Uterus (tissue), 4 donors: ENCODE results near the gene ESRRG. TPM values are rescaled to one million over a fixed set of nuclear protein-coding genes. Genes with fewer than 3 reads are reported as not detected.

Experiments
- DNase-seq, 2 donors: peaks; one replicate each; pipeline ENCODE4 v3.0.0-alpha.2; 2019 to 2020
- H3K27ac ChIP-seq, 2 donors: fragments of 200-600 bp; sonication (generic); 1 replicate in 1 of 2; 2 replicates in 1 of 2; pipeline ENCODE4 v1.5.1; 2016 to 2018
- H3K27me3 ChIP-seq, 2 donors: fragments of 200-600 bp; sonication (generic); one replicate each; pipeline ENCODE4 v1.5.1; 2018 to 2019; ENCODE audit warnings: control low read depth in 1 of 2
- H3K36me3 ChIP-seq, 2 donors: fragments of 200-600 bp; sonication (generic); one replicate each; pipeline ENCODE4 v1.5.1; 2019; ENCODE audit warnings: control low read depth in 1 of 2
- H3K4me1 ChIP-seq, 2 donors: fragments of 200-600 bp; sonication (generic); one replicate each; pipeline ENCODE4 v1.5.1; 2018 to 2019; ENCODE audit warnings: control low read depth in 1 of 2
- H3K4me3 ChIP-seq, 2 donors: fragments of 200-600 bp; sonication (generic); 1 replicate in 1 of 2; 2 replicates in 1 of 2; pipeline ENCODE4 v1.5.1; 2018 to 2019; ENCODE audit warnings: mild to moderate bottlenecking in 1 of 2
- H3K9me3 ChIP-seq, 2 donors: fragments of 200-600 bp; sonication (generic); one replicate each; pipeline ENCODE4 v1.5.1; 2019; ENCODE audit warnings: control low read depth in 1 of 2
- POLR2A ChIP-seq, 2 donors: fragments of 450-650 bp; IDR thresholded peaks; one replicate each; pipeline ENCODE4 v1.6.1; 2016; ENCODE audit warnings: antibody characterized with exemption in 2 of 2, mild to moderate bottlenecking in 1 of 2, moderate library complexity in 1 of 2
- intact Hi-C: fragments of 100-400 bp; cut with DNase I; formaldehyde crosslinking; loops from one replicate; pipeline ENCODE4 v1.15.1; 2023; ENCODE audit warnings: low total_unique reads
- total RNA-seq, 4 donors: library from RNA; depleted of rRNA in 3 of 4; stranded (reverse); fragments of >200 nt in 3 of 4; gene quantifications; one replicate each; pipeline versions ENCODE4 v1.1.0 to v1.2.4, GENCODE V29; 2014 to 2023
- TF ChIP-seq, protein P1 (sequence below), 4 experiments: fragments of 200-600 bp in 2 of 4; fragments of 450-650 bp in 2 of 4; sonication (generic) in 2 of 4; IDR thresholded peaks; one replicate each; pipeline ENCODE4 v1.5.1; 2016 to 2019; ENCODE audit warnings: antibody characterized with exemption in 4 of 4, mild to moderate bottlenecking in 2 of 4, moderate library complexity in 1 of 4
- donor health status: DM: yes; HTN: yes; CAD: no.

The ESRRG gene
- total RNA-seq, 4 donors from 2014 or later: 0.21 to 14.6 (median 0.29) TPM; not detected in 1

DNA sequence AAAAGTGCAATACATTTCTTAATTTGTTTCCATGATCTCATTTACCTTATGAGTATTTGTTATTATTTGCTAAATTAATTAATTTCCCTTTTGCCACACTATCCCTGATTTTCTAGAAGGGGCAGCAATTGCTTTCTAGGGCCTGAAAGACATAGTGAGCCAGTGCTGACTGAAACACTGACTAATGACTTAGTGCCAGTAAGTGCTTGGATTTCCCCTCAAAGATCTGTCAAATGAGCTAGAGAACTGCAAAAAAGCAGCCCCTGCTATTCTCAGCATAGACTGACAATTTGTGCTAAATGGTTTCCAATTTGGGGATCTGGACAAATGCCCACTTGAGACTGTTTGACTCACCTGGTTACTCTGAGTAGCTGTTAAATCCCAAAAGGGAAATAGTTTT lies 264.4 kb downstream of the ESRRG start:
- Histone ChIP-seq H3K9me3 (no peaks in the 10 kb centered on the region), H3K27me3 (no peaks in the 10 kb centered on the region), H3K4me1 (no peaks in the 10 kb centered on the region), H3K36me3 (no peaks in the 10 kb centered on the region), H3K27ac (no peak overlapping the region), H3K4me3 (no peak overlapping the region)
- no peak for DNase-seq
- no peak for TF ChIP-seq POLR2A (IDR thresholded peaks at IDR 0.05)
- TF ChIP-seq, protein P1, sequence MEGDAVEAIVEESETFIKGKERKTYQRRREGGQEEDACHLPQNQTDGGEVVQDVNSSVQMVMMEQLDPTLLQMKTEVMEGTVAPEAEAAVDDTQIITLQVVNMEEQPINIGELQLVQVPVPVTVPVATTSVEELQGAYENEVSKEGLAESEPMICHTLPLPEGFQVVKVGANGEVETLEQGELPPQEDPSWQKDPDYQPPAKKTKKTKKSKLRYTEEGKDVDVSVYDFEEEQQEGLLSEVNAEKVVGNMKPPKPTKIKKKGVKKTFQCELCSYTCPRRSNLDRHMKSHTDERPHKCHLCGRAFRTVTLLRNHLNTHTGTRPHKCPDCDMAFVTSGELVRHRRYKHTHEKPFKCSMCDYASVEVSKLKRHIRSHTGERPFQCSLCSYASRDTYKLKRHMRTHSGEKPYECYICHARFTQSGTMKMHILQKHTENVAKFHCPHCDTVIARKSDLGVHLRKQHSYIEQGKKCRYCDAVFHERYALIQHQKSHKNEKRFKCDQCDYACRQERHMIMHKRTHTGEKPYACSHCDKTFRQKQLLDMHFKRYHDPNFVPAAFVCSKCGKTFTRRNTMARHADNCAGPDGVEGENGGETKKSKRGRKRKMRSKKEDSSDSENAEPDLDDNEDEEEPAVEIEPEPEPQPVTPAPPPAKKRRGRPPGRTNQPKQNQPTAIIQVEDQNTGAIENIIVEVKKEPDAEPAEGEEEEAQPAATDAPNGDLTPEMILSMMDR (IDR thresholded peaks at IDR 0.05): no peak
- intact Hi-C loops: no loop called here

DNA sequence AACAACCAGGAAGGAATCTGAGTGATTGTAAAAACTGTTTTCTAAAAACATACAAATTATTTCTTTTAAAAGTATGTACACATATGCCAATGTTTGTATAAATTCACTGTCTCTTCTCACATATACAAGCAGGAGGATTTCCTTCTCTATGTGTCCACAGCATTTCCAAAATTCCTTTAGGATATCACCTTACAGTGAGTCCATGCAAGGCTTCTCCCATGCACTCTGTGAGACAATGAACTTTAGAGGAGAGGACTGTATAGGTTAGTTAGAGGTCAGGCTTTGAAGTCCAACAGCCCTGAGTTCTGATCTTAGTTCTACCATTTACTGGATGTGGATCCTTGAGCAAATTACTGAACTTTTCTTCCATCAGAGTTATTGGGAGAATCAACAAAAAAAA lies 265.9 kb downstream of the ESRRG start:
- Histone ChIP-seq H3K27me3 (no peaks in the 10 kb centered on the region), H3K9me3 (no peaks in the 10 kb centered on the region), H3K27ac (no peak overlapping the region), H3K4me1 (no peaks in the 10 kb centered on the region), H3K36me3 (no peaks in the 10 kb centered on the region), H3K4me3 (no peak overlapping the region)
- no peak for DNase-seq
- no peak for TF ChIP-seq POLR2A (IDR thresholded peaks at IDR 0.05)
- TF ChIP-seq, protein P1 (IDR thresholded peaks at IDR 0.05): no peak
- intact Hi-C loops: no loop called here

DNA sequence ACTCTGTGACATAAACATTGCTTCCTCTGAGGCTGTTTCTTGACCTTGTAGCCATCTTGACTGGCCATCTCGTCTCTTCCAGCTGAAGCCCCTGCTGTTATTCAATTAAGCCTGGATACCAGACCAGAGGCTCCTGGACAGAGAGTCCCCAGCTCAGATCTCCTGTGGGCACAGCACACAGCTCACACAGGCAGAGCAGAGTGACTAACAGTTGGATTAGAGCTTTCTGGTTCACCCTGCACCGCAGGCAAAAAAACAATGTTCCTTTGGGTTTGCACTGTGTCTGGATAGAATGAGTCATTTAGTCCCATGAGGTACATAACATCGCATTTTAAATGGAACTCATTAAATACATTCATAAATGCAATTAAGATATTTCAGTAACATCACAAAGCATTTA lies 266.5 kb downstream of the ESRRG start:
- no peaks in the 10 kb centered on the region for H3K9me3 ChIP-seq
- no peak for TF ChIP-seq POLR2A (IDR thresholded peaks at IDR 0.05)
- TF ChIP-seq, protein P1 (IDR thresholded peaks at IDR 0.05): no peak
- no peaks in the 10 kb centered on the region for H3K4me1 ChIP-seq
- H3K36me3 ChIP-seq: no peaks in the 10 kb centered on the region
- no peak overlapping the region for H3K27ac ChIP-seq
- no peaks in the 10 kb centered on the region for H3K27me3 ChIP-seq
- no peak overlapping the region for H3K4me3 ChIP-seq
- no peak for DNase-seq
- intact Hi-C loops: no loop called here

DNA sequence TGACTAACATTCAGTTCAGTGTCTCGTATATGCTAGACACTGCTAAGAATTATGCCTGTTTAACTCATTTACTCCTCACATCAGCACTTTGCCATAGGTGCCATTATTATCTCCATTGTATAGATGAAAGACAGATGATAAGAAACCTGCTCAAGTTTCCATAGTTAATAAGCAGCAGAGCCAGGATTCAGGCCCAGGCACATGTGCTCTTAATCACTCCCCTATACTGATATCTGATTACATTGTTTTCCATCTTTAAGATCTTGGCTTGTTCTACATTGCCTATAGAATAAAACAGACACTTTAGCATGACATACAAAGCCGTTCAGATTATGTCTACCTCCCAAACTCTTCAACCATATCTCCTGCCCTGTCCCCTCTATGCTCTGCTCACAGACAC lies 269.5 kb downstream of the ESRRG start:
- Histone ChIP-seq H3K4me3 (no peak overlapping the region), H3K36me3 (no peaks in the 10 kb centered on the region), H3K4me1 (no peaks in the 10 kb centered on the region), H3K27me3 (no peaks in the 10 kb centered on the region), H3K27ac (no peak overlapping the region), H3K9me3 (no peaks in the 10 kb centered on the region)
- intact Hi-C loops: no loop called here
- TF ChIP-seq, protein P1 (IDR thresholded peaks at IDR 0.05): no peak
- no peak for TF ChIP-seq POLR2A (IDR thresholded peaks at IDR 0.05)
- DNase-seq: no peak
